Panc1 (cell line): ENCODE measurements around the gene CDH23.

Source experiments
- CTCF ChIP-seq: fragments of 450-650 bp; IDR thresholded peaks from 2 replicates; pipeline ENCODE4 v1.5.1; 2017; ENCODE audit warnings: mild to moderate bottlenecking
- POLR2AphosphoS5 ChIP-seq: IDR thresholded peaks from 2 replicates; pipeline ENCODE4 v1.6.1; 2012; ENCODE audit warnings: mild to moderate bottlenecking, low read depth, low read length, moderate library complexity
- SIN3A ChIP-seq: IDR thresholded peaks from 2 replicates; pipeline ENCODE4 v1.6.1; 2012; ENCODE audit warnings: low read depth, mild to moderate bottlenecking, low read length, moderate library complexity, borderline replicate concordance; ENCODE audit not compliant: insufficient read depth
- TF ChIP-seq, protein P1 (sequence below), 2 experiments: IDR thresholded peaks; 2 replicates each; pipeline ENCODE4 v1.6.1; 2011 to 2012; ENCODE audit warnings: low read depth in 2 of 2, control low read depth in 1 of 2, low read length in 1 of 2, mild to moderate bottlenecking in 1 of 2, moderate library complexity in 1 of 2; ENCODE audit not compliant: insufficient read depth in 1 of 2

- TF ChIP-seq POLR2AphosphoS5: no peak
- no peak for TF ChIP-seq CTCF
- no peak for TF ChIP-seq SIN3A
- TF ChIP-seq, protein P1, sequence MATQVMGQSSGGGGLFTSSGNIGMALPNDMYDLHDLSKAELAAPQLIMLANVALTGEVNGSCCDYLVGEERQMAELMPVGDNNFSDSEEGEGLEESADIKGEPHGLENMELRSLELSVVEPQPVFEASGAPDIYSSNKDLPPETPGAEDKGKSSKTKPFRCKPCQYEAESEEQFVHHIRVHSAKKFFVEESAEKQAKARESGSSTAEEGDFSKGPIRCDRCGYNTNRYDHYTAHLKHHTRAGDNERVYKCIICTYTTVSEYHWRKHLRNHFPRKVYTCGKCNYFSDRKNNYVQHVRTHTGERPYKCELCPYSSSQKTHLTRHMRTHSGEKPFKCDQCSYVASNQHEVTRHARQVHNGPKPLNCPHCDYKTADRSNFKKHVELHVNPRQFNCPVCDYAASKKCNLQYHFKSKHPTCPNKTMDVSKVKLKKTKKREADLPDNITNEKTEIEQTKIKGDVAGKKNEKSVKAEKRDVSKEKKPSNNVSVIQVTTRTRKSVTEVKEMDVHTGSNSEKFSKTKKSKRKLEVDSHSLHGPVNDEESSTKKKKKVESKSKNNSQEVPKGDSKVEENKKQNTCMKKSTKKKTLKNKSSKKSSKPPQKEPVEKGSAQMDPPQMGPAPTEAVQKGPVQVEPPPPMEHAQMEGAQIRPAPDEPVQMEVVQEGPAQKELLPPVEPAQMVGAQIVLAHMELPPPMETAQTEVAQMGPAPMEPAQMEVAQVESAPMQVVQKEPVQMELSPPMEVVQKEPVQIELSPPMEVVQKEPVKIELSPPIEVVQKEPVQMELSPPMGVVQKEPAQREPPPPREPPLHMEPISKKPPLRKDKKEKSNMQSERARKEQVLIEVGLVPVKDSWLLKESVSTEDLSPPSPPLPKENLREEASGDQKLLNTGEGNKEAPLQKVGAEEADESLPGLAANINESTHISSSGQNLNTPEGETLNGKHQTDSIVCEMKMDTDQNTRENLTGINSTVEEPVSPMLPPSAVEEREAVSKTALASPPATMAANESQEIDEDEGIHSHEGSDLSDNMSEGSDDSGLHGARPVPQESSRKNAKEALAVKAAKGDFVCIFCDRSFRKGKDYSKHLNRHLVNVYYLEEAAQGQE (IDR thresholded peaks at IDR 0.05; ENCODE audit: insufficient read depth in 1 of 2, low read depth in 2 of 2, low read length in 1 of 2): no peak
These were observed 112.7 kb downstream of the CDH23 start for GRCh38 chr10:71509444-71509843.
